Glomerular visceral epithelial cell (primary cell): ENCODE data around the gene NHERF2.

Experiments
- DNase-seq: peaks from one replicate; pipeline ENCODE4 v3.0.0-alpha.2; 2016; ENCODE audit errors: extremely low spot score

Gene NHERF2

DNA sequence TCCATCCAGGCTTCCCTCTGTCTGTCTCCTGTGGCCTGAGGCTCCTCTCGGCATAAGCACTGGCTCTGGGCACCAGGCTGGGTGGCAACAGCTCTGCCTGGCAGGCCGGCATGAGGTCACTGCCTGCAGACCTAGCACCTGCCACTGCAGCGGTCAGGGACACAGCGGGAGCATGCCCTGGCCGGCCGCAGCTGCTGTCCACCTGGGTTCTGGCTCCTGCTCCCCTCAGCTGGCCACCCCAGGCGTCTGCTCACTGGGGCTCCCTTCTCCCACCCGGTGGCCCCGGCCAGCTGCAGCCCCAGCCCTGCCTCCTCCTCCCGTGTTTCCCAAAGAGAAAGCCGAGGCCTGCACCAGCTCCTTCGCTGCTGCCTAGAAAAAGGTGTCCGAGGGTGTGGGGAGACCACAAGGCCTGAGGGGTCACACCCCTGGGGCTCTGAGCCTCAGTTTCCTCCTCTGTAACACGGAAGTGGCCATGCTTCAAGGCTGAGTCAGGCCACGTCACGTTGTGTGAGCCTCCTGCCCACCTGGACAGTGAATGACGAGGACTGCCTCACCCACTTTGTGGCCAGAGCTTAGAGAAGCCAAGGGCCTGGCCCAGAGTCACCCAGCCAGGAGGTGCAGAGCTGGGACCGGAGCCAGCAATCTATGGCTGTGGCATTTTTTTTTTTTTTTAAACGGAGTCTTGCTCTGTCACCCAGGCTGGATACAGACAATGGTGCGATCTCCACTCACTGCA lies 14.3 kb downstream of the NHERF2 start:
- DNase-seq, result peak; percentile 83

DNA sequence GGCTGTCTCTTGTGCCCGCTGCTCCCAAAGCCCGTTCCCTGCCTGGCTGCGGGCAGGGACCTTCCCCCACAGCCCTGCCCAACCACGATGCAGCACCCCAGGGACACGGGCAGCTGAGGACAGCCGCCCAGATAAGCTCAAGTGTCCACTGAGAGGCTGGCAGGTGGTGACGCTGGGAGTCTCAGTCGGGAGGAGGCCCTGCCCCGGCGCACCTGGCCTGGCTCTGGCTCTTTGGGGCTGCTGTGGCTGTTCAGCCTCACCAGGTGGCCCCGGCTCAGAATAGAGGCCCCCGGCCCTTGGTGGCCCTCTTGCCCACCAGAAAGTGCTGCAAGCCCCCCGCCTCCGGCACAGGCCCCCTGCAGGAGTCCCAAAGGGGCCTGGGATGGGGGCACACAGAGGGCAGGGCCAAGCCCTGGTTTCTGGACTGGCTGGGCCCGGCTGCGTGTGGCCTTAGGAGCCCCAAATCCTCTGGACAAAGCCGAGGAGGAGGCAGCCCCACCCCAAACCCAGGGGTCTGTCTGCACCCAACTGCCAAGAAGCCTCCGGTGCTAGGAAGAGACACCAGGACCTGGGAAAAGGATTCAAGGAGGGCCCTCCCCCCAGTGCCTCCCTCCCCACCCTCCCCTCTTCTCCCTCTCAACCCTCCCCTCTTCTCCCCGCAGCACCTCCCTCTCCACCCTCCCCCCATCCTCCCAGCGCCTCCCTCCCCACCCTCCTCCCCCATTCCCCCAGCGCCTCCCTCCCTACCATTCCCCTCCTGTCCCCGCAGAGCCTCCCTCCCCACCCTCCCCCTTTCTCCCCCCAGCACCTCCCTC lies 15.7 kb downstream of the NHERF2 start:
- no peak for DNase-seq

DNA sequence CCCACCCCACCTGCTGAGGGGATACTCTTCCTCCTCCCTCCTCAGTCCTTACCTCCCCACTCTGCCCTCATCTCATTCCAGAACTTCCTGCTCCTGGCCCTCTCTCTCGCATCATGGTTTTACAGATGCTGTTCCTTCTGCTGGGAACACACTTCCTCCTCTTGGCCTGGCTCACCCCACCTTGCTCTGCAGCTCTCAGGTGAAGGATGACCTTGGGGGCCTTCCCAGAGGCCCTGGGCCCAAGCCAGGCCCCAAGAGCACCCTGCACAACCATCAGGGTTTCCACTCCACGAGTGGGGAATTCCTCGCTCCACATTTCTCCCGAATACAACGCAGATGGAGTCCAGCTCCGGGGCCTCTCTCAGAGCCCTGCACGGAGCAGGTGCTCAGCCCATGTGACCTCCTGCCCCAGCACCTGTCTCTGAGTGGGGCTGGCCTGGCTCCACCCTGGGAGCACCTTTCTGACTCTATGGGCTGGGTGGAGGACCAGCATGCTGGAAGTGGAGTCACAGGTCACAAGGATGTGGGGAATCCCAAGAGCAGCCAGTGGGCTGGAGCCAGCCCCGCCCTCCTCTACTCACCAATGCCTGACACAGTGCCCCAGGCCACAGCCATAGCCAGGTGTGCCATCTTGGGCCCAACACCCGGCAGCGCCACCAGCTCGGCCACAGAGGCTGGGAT lies 16.4 kb downstream of the NHERF2 start:
- DNase-seq, result no peak

DNA sequence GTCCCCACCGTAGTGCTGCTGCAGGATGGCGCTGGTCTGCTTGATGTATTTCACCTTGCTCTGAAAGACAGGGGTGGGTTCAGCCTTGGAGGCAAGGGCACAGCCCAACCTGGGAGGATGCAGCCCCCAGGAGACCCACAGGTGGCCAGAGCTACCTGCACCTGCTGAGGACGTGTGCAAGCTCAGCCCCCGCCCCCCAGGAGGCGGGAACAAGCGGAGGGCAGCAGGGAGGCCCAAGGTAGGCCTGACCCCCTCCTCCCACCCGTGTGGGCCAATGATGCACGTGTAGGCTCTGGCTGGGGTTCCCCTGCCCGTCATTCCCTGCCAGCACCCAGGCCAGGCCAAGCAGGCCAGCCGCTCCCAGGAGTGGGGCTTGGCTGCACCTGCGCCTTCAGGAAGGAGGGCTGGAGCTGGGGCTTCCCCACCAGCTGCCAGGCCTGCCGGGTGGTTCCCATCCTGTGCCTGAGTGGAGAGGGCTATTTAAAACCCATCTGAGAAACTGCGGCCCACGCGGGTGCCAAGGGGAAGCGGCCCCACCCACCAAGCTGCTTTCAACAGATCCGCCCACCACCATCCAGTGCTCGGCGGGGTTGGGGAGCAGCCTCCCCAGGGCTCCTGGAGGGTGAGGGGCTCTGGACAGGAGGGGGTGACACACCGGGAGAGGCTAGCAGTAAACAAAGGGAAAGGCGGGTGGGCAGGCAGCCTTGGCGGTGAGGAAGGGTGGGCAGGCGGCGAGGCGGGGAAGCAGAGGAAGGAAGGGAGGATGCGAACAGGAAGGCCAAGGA lies 17.2 kb downstream of the NHERF2 start:
- no peak for DNase-seq

DNA sequence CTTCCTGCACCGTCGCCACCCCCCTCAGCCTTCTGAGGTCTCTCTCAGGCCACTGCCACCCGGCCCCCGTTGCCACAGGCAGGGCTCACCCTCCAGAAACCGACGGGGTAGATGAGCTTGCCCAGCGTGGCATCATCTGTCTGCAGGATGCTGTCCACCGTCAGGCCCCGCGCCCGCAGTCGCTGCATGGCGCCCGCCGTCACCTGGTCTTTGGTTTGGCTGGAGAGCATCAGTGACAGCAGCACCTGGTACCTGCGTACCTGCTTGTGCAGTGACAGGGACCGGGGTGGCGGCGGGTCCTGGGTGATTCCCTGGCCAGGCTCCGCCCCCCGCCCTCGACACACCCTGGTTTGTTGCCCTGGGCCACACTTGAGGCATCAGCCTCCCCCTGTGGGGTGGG lies 17.8 kb downstream of the NHERF2 start:
- DNase-seq, result no peak

DNA sequence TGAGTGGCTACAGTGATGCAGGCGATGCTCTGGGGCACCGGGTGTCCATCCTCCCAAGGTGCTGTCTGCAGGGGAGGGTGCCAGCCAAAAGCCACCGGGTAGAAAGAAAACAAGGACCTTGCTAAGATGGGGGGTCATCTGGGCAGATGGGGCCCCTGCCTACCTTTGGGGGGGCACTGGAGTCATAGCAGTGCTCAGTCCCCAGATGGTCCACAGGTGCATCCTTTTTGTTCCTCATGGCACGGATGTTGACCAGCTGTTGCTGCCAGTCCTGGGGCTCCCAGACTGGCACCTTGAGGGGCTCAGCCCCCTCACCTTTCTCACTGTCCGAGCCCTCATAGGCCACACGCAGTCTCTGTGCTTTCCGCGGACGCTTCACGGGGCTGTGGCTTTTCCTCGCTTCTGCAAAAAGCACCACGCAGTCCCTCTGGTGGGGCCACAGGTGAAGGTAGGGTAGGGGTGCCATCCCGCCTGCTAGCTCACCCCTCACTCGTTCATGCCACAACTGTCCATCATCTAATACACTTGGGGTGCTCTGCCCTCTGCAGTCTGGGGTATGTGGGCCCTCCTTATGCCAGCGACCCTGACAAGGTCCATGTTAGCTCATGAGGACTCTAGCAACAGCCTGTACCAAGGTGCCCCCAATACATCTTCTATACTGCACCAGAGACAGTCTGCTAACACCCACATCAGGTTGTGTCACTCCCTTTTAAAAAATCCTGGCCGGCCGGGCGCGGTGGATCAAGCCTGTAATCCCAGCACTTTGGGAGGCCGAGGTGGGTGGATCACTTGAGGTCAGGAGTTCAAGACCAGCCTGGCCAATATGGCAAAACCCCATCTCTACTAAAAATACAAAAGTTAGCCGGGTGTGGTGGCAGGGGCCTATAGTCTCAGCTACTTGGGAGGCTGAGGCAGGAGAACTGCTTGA lies 19.5 kb downstream of the NHERF2 start:
- DNase-seq, result no peak

DNA sequence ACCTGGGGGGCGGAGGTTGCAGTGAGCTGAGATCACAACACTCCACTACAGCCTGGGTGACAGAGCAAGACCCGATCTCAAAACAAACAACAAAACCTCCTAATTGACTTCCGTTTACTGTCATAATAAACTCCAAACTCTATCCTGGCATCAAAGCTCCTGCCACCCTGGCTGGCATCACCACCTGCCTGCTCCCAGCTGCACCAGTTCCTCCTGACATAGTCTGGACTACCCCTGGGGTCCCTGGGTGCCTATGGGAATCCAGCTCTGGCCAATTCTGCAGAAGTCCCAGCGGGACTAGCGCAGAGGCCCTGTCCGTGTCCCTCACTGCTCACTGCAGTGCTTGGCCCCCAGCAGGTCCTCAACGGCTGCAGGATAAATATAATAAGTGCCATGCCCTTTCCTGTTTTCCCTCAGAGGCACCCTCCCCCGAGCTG lies 20.2 kb downstream of the NHERF2 start:
- DNase-seq, result no peak

DNA sequence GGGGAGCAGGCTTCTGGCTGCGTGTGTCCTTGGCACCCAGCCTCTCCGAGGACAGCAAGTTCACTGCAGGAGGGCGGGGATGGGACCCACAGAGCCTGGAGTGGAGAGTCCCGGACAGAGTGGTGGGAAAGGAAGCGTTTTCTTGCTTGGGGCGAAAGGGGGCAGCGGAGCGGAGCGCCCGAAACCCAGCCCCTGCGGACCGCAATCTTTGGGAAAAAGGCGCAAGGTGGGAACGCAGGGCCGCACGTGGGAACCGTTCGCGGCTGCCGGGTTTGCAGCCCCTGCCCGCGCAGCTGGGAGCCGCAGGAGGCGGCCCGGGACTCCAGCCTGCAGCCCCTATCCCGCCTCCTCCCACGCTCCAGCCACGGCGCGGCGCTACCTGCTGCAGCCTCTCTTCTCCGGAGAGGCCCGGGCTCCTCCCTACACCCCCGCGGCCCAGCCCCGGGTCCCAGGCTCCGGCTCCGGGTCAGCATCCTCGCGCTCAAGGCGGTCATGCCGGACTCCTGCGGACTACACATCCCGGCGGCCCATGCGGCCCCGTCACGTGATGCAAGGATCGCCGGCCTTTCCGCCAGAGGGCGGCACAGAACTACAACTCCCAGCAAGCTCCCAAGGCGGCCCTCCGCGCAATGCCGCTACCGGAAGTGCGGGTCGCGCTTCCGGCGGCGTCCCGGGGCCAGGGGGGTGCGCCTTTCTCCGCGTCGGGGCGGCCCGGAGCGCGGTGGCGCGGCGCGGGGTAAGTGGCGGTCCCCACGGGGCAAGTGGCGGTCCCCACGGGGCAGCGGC lies 20.8 kb downstream of the NHERF2 start, which contains the start of the genes NTHL1 and TSC2:
Gene NTHL1, minus strand, starts transcription at position 505 of the 786 bp plus-strand sequence. Its CDS starts 11 bp downstream, at position 494.
Gene TSC2, plus strand, starts transcription at position 656 of the 786 bp plus-strand sequence. CDS start 631 bp downstream, outside the sequence.
- DNase-seq, result peak; percentile 93

DNA sequence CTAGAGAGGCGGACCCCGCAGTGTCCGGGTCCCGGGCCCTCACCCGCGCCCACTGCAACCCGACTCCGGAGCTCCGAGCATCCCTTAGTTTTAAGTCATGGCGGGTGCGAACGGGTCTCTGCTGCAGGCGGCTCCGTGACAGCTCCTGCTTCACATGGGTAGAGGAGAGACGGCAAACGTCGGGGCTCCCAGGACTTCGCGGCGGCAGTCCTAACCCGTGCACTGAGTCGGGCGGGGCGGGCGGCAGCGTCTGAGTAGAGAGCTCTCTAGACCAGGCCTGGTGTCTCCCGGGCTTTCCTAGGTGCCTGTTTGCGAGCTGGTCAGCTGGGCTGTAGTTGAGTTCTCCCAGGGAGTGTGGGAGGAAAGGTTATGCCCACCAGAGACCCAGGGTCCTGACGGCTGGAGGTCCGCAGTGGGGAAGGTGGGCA lies 21.4 kb downstream of the NHERF2 start:
- DNase-seq, result no peak

DNA sequence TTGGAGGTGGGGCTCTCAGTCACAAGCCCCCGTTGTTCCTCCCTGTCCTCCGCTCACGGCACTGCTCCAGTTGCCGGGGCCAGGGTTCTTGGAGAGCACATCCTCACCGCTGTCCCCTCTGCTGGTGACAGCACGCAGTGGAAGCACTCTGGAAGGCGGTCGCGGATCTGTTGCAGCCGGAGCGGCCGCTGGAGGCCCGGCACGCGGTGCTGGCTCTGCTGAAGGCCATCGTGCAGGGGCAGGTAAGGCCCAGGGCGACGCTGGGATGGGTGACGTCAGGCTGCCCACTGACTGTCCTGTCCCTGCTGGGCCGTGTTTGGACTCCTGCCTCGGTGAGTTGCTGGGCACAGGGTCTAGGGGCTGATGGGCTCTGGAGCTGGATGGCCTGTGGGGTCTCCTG lies 26.5 kb downstream of the NHERF2 start:
- DNase-seq, result no peak

DNA sequence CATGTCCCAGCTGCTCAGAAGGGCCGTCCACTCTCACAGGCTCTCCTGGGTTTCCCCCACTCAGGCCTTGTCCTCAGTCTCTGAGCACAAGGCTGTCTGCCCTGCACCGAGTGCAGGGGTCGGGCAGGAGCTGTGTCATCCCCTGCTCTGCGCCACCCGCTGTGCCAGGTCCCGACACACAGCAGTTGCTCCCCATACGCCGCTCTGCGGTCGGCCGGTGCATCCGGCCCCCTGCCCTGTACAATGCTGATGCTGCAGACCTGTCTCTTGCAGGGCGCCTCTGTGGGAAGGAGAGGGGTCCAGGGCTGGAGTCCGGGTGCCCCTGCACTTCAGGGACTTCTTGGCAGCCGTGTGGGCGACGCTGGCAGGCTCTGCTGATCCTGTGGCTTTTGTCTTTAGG lies 27.2 kb downstream of the NHERF2 start:
- no peak for DNase-seq

DNA sequence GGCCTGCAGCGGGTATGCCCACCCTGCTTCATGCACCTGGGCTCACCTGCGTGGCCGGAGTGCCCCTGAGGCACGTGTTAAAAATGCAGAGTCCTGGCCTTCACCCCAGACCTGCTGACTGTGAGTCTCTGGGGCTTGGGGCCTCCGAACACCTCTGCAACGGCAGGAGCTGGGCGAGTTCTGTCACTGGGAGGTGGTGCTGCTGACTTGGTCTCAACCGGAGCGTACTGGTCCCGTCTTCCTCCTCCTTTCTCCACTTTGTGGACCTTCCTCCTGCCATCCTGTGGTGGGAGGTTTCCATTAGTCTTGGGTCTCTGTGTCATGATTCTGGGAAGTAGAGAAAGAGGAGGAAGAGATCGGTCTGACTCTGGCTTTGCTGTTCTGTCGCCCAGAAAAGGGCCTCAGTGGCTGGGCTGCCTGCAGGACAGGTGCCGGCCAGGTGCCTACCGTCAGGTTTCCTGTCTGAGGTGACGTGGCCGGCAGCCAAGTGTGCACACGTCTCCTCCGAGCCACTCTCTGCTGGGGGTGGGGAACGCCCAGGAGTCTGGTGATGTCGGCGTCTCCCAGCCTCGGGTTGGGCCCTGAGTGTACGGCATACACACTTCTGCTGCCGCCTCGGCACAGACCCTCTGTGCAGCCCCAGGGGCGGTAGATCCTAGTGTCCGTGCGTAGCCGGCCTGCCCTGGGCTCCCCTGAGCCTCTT lies 28.0 kb downstream of the NHERF2 start:
- DNase-seq, result no peak

DNA sequence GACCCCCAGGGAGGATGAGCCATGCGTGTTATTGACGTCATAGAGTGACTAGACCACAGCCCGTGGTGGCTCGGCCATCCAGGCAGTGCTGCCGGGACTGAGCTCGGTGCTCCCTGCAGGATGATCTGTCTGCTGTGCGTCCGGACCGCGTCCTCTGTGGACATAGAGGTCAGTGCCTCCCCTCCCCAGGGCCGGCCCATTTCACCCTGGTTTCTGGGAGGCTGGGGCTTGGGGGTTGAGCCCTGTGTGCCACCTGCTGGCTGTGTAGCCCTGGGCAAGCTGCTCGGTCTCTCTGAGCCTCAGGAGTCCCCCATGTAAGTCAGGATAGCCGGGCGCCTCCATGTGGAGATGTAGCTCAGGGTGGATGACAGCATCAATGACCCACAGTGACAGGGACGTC lies 29.4 kb downstream of the NHERF2 start:
- DNase-seq, result no peak

DNA sequence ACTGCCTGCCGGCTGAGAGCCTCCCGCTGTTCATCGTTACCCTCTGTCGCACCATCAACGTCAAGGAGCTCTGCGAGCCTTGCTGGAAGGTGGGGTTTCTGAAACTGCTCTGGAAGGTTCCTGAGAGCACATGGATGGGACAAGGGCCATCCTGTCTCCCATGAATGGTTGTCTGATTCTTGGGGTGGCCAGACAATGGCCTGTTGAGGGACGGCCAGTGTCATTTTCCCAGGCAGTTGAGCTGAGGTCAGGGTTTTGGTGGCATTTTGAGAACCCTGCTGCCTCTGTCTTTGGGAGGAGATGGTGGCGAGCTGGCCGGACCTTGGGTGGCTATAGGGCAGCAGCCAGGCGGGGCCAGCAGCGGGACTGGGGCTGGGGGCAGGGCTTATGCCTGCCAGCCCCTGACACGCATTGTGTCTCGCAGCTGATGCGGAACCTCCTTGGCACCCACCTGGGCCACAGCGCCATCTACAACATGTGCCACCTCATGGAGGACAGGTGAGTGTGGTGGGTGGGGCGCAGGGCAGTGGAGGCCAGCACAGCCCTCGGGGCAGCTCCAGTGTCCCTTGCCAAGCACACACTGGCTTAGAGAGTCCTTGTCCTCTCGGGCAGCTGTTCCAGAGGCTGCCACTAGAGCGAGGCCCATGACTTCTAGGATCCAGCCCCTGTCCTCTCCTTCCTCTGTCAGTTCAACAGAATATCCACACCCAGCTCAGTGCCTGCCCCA lies 30.1 kb downstream of the NHERF2 start:
- DNase-seq, result no peak

DNA sequence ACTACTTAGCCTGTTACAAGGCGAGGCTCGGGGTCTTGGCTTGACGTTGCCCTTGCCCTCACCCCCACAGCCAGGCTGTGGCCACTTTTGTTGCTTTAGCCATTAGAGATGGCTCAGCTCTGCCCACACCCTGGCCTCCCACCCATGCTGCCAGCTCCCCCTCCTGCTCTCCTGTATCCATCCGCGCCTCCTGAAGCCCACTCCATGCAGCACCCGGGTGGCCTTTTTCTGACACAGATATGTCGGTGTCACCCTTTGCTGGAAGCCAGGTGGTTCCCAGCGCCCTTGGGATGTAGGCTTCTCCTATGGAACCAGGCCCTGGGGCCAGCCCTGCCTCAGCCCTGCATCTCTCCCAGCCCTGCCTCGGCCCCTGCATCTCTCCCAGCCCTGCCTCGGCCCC lies 30.7 kb downstream of the NHERF2 start:
- no peak for DNase-seq

DNA sequence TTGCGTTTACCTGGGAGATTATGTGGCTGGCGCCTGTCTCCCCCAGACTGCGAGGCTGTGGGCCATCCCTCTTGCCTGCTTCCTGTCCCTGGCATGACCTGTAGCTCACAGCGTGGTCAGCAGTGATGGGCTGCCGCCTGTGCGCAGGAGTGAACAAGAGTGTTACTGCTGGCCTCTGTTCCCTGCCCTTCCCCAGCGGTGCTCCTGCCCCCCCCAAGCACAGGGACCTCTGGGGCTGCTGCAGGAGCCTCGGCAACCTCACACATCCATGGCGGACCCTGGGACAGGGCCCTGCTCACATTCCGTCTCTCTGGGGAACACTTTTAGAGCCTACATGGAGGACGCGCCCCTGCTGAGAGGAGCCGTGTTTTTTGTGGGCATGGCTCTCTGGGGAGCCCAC lies 31.7 kb downstream of the NHERF2 start:
- DNase-seq, result no peak

DNA sequence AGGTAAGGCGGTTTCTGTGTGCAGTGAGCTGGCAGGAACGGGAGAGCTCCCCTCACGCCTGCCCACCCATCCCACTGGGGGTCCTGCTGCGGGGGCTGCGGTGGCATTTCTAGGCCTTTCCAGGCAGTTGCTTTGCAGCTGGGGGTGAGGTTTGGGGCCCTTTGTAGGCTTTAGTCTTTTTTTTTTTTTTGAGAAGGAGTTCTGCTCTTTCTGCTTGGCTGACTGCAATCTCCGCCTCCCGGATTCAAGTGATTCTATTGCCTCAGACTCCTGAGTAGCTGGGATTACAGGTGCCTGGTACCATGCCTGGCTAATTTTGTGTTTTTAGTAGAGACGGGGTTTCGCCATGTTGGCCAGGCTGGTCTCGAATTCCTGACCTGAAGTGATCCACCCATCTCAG lies 32.2 kb downstream of the NHERF2 start:
- DNase-seq, result no peak

DNA sequence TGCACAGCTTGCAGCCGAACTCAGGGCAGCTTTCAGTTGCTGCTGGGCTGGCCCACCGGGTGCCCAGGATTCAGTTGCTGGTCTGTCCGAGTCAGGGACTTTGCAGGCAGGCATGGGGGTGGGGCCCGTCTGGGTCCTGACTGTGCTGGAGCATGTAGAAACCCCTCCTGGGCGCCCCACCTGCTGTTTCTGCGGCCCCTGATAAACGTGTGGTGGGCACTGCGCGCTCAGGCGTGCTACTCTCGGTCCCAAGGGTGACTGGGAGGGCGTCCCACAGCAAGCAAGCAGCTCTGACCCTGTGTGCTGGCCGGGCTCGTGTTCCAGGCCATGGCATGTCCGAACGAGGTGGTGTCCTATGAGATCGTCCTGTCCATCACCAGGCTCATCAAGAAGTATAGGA lies 33.6 kb downstream of the NHERF2 start:
- DNase-seq, result no peak
